GM19351 (cell line): ENCODE measurements around the gene TAF11.
"Not testable (repeated sequence)": the region's sequence is repeated elsewhere in the genome, so short reads cannot be mapped to it uniquely, and the experiment has no call there.

Experiments
- ATAC-seq: cut with Tn5 transposase; IDR thresholded peaks from one replicate; pipeline ENCODE4 v1.9.1; 2021; ENCODE audit warnings: mild to moderate bottlenecking, moderate library complexity; ENCODE audit not compliant: unreplicated experiment

The TAF11 gene

DNA sequence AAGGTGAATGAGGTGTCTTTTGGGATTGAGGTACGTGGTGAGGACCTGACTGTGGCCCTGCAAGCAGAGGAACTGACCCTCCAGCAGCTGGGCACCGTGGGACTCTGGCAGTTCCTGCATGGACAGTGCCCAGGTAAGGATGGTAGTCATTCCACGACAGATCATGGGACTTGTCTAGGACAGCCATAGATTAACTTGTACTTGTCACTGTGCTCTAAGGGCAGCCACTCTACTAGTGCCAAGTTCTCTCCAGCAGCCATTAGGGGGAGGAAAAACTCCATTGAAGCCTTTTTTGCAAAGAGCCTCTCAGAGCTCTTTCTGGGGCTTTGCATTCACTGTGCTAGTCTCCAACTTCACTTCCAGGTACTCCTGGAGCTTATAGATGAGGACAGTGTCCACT, 20.4 kb downstream of the TAF11 start:
- no peak for ATAC-seq

DNA sequence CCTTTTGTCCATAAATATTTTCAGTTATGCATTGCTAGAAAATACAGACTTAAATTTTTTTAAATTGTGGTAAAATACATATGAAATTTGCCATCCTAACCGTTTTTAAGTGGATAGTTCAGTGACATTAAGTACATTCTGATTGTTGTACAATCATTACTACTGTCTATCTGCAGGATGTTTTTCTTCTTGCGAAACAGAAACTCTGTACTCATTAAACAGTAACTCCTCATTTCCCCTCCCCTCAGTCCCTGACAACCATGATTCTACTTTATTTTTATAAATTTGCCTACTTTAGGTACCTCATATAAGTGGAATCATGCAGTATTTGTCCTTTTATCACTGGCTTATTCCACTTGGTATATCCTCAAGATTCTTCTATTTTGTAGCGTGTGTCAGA, 21.3 kb downstream of the TAF11 start:
- ATAC-seq: no peak

DNA sequence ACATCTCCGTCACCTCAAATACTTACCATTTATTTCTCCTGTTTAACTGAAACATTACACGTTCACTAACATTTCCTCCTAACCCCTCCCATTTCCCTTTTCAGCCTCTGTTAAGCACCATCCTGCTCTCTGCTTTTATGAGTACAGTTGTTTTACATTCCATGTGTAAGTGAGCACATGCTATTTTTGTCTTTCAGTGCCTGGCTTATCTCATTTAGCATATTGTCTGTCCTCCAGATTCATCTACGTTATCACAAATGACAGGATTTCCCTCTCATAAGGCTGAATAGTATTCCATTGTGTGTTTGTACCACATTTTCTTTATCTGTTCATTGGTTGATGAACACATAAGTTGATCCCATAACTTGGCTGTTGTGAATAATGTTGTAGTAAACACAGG, 22.7 kb downstream of the TAF11 start:
- ATAC-seq: no peak

DNA sequence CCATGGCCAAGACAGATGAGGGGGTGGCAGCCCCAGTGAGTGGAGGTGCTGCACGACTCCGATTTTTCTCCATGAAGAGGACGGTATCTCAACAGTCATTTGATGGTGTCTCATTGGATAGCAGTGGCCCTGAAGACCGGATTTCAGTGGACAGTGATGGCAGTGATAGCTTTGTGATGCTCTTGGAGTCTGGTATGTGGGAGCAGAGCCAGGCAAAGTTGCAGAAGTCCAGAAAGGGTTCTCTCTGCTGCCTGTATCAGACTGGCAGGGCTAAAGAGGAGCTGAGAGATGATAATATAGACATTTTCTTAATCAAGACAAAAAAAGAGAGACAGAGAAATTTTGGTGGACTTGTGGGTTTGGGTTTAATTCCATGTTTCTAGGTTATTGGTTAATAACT, 23.8 kb downstream of the TAF11 start:
- no peak for ATAC-seq

DNA sequence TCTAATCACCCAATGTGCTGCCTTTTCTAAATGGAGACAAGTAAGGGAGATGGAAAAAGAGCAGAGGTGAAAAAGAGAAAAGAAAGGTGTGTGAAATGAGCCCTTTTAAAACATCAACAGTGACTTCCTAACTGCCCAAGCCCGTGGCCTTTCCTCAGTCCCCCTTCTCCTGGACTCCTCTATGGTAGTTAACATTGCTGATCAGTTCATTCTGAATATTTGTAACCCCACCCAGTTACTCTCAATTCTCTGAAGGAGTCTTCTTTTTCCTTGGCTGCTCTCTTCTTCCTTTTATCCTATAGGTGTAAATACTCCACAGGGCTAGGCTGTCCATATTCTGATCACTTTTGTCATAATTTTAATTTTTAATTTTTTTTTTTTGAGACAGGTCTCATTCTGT, 27.1 kb downstream of the TAF11 start:
- ATAC-seq: no peak

DNA sequence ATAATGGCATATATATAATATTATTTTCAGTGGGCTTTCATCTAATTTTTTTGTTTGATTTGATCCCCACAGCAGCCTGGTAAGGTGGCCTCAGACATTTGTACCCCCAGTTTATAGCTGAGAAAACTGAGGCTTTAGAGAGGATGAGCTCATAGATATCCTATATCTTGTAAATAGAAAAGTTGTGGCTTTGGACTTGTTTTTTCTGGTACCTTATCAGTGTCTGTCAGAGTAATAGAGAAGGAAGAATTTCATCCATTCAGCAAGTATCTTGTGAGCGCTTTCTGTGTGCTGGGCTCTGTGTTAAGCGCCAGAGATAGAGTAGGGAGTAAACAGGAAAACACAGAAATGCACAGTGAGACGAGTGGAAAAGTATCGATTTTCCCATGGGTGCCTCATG, 27.9 kb downstream of the TAF11 start:
- no peak for ATAC-seq

DNA sequence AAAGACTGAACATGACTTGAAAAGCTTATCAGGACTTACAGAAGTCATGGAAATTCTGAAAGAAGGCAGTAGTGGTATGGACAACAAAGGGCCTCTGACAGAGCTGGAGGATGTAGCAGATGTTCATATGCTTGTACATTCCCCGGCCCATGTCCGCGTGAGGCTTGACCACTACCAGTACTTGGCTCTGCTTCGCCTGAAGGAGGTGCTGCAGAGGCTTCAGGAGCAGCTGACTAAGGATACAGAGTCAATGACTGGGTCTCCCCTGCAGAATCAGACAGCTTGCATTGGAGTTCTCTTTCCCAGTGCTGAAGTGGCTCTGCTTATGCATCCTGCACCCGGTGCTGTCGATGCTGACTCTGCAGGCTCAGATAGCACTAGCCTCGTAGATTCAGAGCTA, 29.2 kb downstream of the TAF11 start:
- ATAC-seq: no peak

DNA sequence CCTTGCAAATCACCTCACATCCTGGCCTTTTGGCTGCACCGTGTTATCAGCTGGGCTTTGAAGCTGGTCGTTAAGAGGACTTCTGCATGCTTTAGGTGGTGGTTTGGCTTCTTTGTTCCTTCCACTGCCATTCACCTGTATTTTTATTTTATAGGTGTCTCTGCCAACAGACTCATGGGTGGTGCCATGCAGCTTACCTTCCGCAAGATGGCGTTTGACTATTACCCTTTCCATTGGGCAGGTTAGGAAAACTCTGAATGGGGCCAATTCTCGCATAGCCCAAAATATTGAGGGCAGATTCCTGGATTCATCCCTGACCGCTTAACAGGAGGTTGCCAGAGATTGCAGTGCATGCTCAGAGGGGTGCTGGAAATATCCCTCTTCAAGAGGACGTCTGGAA, 32.4 kb downstream of the TAF11 start:
- no peak for ATAC-seq

DNA sequence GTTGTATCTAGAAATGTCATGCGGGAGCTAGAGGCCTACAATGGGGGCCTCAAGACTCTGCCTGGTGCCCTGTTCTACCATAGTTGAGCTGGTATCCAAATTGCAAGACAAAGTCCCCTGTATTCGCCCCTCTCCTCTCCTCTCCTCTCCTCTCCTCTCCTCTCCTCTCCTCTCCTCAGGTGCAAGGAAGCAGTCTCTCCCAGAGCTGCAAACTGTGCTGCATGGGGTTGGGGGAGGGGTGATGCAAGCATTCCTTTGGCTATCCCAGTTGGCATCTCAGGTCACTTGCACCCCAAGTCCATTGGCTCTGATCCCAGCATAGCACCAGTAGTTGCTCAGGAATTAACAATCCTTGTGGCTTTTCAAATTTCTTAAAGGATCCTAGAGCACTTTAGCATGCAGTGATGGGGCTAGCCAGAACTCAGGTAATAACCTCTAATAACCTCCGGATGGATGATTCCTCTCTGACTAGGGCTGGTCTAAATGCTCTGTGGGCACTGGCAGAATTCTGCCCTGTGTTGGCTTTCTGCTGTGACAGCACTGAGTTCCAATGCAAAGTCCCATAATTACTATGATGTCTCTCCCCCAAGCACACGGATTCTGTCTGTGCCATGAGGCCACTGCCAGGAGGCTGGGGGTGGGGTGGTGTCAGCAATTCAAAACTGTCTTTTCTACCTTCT, 35.3 kb downstream of the TAF11 start:
- no peak for ATAC-seq

DNA sequence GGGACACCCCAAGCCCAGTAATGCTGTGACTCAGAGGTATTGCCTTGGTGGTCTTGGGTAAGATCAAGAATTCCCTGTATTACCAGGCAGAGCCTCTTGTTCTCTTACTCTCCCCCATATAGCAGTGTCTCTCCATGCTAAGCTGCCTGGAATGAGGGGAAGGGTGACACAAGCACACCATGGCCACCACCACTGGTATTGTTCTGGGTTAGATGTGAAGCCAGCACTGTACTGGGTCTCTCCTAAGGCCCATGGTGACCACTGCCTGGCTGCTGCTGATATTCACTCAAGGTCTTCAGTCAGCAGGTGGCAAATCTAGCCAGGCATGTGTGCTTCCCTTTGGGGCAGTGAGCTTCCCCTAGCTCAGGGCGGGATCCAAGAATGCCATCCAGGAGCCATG, 36.5 kb downstream of the TAF11 start:
- no peak for ATAC-seq

DNA sequence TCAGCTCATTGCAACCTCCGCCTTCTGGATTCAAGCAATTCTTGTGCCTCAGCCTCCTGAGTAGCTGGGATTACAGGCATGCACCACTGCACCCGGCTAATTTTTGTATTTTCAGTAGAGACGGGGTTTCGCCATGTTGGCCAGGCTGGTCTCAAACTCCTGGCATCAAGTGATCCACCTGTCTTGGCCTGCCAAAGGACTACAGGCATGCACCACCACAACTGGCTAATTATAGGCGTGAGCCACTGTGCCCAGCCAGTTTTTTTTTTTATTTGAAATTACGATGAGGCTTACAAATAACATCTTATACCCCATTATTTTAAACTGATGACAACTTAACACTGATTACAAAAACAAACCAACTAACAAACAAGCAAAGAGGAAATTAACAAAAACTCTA, 38.8 kb downstream of the TAF11 start:
- ATAC-seq: not testable (repeated sequence)

DNA sequence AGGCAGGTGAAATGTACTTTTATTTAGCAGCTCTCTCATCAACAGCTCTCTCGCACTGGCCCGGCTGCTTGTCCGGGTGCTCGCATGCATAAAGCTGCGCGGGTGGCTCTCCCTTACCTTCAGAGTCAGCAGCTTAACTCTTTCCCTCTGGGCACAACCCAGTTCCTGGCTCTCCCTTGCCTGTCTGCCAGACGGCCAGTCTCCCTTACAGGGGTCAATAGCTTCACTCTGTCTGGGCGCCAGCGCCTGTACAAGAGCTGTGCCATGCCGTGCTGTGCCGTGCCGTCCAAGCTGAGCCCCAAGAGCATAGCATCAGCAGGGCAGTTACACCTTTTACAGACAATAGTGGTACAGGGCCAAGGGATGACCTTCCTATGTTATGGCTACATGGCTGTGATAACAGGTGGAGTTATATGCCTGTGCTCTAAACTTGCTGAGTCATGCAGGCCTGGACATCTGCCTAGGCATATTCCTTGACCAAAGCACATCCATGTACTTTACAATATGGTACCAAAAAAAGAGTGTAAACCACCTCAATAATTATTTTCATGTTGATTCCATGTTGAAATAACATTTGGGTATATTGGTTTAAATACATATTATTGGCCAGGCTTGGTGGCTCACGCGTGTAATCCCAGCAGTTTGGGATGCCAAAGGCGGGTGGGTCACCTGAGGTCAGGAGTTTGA, 48.0 kb downstream of the TAF11 start:
- ATAC-seq: no peak

DNA sequence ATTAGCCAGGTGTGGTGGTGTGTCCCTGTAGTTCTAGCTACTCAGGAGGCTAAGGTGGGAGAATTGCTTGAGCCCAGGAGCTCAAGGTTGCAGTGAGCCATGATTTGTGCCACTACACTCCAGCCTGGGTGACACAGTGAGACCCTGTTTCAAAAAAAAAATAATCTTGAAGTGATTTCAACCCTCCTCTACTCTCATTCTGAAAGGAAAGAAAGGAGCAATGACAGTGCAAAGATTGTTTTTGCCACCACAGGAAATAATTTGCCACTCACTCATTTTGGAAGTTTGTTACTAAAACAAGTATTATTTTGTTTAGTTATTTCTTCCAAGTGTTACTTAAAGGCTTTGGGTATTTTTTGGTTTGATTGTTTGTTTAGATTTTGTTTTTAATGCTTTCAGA, 50.3 kb downstream of the TAF11 start:
- no peak for ATAC-seq

DNA sequence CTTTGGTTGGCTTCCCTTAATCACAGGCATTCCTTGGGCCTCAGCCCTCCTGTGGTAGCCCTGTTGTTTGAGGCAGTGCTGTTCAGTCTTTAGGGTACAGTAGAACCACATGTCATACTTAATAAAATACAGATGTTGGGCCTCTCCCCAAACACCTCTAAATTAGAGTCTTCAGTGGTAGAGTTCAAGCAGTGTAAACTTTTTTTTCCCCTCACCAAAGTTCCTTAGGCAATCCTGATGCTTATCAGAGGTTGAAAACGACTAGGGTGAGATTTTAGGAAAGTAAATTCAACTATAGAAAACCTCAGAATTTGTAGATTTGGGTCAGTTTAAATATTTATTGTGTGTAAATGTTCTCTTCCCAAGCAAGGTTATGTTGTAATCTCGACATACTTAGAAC, 51.4 kb downstream of the TAF11 start:
- no peak for ATAC-seq

DNA sequence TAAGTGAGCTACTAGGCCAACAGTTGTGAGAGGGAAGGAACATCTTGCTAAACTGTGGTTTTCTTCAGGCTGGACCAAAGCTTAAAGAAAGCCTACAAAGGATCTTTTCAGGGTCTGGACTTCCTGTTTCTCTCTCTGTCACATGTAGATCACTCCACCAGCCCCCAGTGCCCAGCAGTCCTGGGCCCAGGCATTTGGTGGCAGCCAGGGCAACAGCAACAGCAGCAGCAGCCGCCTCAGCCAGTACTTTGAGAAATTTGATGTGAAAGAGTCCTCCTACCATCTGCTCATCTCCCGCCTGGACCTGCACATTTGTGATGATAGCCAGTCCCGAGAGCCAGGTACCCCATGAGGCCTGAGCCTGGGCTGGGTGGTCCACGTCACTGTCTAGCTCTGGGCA, 51.8 kb downstream of the TAF11 start:
- no peak for ATAC-seq

DNA sequence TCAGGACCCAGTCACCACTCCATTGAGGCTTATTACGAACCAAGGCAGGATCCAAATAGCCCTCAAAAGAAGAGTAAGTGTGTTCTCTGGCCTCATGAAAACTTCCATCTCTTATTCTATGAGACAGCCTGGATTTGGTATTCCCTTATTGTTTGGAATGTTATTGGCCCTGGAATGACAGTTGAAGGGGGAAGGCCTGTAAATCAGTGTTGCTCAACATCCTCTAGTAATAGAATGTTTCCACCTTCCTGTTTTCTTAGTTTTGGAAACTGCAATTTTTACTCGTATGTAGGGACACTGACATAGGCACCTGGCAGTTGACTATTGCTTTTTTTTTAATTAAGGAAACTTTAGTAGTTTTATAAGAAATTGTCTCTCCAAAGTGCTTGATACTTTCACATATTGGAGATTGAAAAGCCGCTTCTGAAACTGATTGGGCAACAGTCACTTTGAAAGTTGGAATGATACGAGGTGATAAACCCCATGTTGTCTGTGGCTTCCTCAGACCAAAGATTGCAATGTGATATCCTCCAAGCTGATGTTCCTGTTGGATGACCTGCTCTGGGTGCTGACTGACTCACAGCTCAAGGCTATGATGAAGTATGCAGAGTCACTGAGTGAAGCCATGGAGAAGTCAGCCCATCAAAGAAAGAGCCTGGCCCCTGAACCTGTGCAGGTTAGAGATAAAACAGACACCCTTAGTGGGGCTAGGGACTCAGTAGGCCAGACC, 52.9 kb downstream of the TAF11 start:
- ATAC-seq: no peak

DNA sequence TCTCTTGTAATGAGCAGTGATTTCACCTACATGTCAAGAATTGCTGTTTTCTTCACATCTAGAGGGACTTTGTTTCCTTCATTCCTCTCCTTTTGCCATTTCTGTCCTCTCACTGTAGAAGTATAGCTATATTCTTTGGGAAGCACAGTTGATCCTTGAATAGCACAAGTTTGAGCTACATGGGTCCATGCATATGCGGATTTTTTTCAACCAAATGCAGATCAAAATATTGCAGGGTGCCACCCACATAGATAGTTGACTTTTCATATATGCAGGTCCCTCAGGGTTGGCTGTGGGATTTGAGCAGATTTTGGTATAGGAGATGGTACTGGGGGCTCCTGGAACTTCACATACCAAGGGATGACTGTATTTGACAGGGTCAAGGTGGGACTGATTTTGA, 54.9 kb downstream of the TAF11 start:
- ATAC-seq: no peak

DNA sequence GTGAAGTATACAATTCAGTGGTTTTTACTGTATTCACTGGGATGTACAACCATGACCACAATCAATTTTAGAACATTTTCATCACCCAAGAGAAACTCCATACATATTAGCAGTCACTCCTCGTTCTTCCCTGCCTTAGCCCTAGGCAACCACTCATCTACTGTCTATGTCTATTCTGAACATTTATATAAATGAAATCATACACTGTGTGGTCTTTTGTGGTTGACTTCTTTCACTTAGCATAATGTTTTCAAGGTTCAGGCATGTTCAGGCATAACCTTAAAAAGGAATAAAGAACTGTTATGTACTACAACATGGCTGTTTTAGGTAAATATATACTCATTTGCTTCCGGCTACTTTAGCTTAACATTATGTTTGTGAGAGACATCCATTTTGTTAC, 58.7 kb downstream of the TAF11 start:
- ATAC-seq: no peak
